Measurements from ENCODE around the gene ZNF175.

DNA sequence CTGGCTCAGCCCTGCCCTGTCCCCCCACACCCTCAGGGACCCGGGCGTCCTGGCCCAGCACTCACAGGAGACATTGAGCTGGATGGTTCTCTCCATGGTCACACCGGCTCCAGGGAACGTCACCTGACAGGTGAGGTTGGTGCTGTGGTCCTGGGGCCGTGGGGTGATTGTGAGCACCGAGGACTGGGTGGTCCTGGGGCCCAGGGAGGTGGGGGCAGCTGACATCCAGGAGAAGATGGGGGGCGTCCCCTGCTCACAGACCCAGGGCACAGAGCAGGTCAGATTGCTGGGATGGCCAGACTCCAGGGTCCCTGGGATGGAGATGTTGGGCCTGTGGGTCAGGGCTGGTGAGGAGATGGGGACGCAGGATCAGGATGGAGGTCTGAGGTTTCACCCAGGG lies 40.5 kb upstream of the ZNF175 start:
- TF ChIP-seq CTCF (conservative IDR thresholded peaks at IDR 0.05; ENCODE audit: low read length) (no peak), EZH2phosphoT487 (IDR thresholded peaks at IDR 0.05; ENCODE audit: borderline replicate concordance) (no peak)

All from Loucy (cell line).